Lower lobe of right lung (tissue), 2 donors: ENCODE results near the gene ATP10A. TPM values are rescaled to one million over a fixed set of nuclear protein-coding genes. Genes with fewer than 3 reads are reported as not detected.
A peak's percentile ranks its signal among the peaks of the same experiment; 100 is the strongest.

Experiments
- ATAC-seq, 2 donors: fragments of 200-7000 bp; cut with Tn5 transposase; one replicate each; pipeline ENCODE4 v1.9.1; 2020 to 2022; ENCODE audit warnings: mild to moderate bottlenecking in 2 of 2, moderate library complexity in 2 of 2
- DNase-seq: peaks from one replicate; pipeline ENCODE4 v3.0.0-alpha.2; 2020
- H3K27ac ChIP-seq: fragments of 200-600 bp; one replicate; pipeline ENCODE4 v1.8.0; 2022
- H3K27me3 ChIP-seq: fragments of 200-600 bp; one replicate; pipeline ENCODE4 v1.8.0; 2022; ENCODE audit warnings: low read depth
- H3K36me3 ChIP-seq: fragments of 200-600 bp; one replicate; pipeline ENCODE4 v1.8.0; 2022; ENCODE audit warnings: mild to moderate bottlenecking
- H3K4me1 ChIP-seq: fragments of 200-600 bp; one replicate; pipeline ENCODE4 v1.8.0; 2022
- H3K4me3 ChIP-seq: fragments of 200-600 bp; one replicate; pipeline ENCODE4 v1.8.0; 2022; ENCODE audit warnings: mild to moderate bottlenecking
- H3K9me3 ChIP-seq: fragments of 200-600 bp; one replicate; pipeline ENCODE4 v1.8.0; 2022
- CTCF ChIP-seq: fragments of 200-600 bp; IDR thresholded peaks from one replicate; pipeline ENCODE4 v1.8.0; 2022; ENCODE audit warnings: antibody characterized with exemption, mild to moderate bottlenecking
- intact Hi-C: fragments of 100-400 bp; cut with DNase I; formaldehyde crosslinking; loops from one replicate; pipeline ENCODE4 v1.11.0; 2022
- total RNA-seq: library from RNA; stranded (reverse); fragmentation: NEBNext Ultra II Directional; extraction: Animal tissue kit (Norgen Biotek cat#: 25700); gene quantifications from one replicate; pipeline ENCODE4 v1.2.1, GENCODE V29; 2021
- donor health status: DM: no; HTN: yes; CAD: no; lungs with severe emphysema.

Gene ATP10A
- total RNA-seq, 1 donor from 2014 or later, result 43.5 TPM

GRCh38 chr15:25690673-25691543, 172.2 kb downstream of the ATP10A start:
- Histone ChIP-seq H3K4me3 (no peak overlapping the region), H3K27me3 (no peaks in the 10 kb centered on the region), H3K36me3 (peaks cover 26% of the 10 kb centered on the region), H3K9me3 (no peaks in the 10 kb centered on the region), H3K27ac (no peak overlapping the region), H3K4me1 (no peaks in the 10 kb centered on the region)
- intact Hi-C loops, result no loop called here
- DNase-seq (no peak), ATAC-seq (peak; percentile 64 to 68)
- TF ChIP-seq CTCF, result no peak

- H3K27me3 ChIP-seq, result no peaks in the 10 kb centered on the region
- DNase-seq (no peak), ATAC-seq (peak in 1 of 2 donors; percentile 35)
- H3K36me3 ChIP-seq, result peaks cover 21% of the 10 kb centered on the region
- H3K4me1 ChIP-seq, result no peaks in the 10 kb centered on the region
- no peaks in the 10 kb centered on the region for H3K9me3 ChIP-seq
- no peak for TF ChIP-seq CTCF
- H3K4me3 ChIP-seq, result no peak overlapping the region
- H3K27ac ChIP-seq, result no peak overlapping the region
- intact Hi-C loops, result no loop called here
These were observed 173.5 kb downstream of the ATP10A start for GRCh38 chr15:25689592-25689991.

GRCh38 chr15:25688166-25688565, 175.0 kb downstream of the ATP10A start:
- Histone ChIP-seq H3K4me1 (no peaks in the 10 kb centered on the region), H3K27ac (no peak overlapping the region), H3K9me3 (no peaks in the 10 kb centered on the region), H3K36me3 (peaks cover 7% of the 10 kb centered on the region), H3K27me3 (no peaks in the 10 kb centered on the region), H3K4me3 (no peak overlapping the region)
- no peak for ATAC-seq
- TF ChIP-seq CTCF, result no peak
- DNase-seq, result no peak
- intact Hi-C loops, result no loop called here

- no peaks in the 10 kb centered on the region for H3K9me3 ChIP-seq
- H3K27me3 ChIP-seq, result no peaks in the 10 kb centered on the region
- H3K36me3 ChIP-seq, result peaks cover 7% of the 10 kb centered on the region
- ATAC-seq (no peak), DNase-seq (no peak)
- H3K4me1 ChIP-seq, result no peaks in the 10 kb centered on the region
- no peak overlapping the region for H3K27ac ChIP-seq
- intact Hi-C loops, result no loop called here
- no peak for TF ChIP-seq CTCF
- no peak overlapping the region for H3K4me3 ChIP-seq
These were observed 175.4 kb downstream of the ATP10A start for GRCh38 chr15:25687689-25688088.

- ATAC-seq (no peak), DNase-seq (no peak)
- H3K27ac ChIP-seq, result no peak overlapping the region
- no peak for TF ChIP-seq CTCF
- H3K4me1 ChIP-seq, result no peaks in the 10 kb centered on the region
- H3K27me3 ChIP-seq, result no peaks in the 10 kb centered on the region
- no peaks in the 10 kb centered on the region for H3K9me3 ChIP-seq
- peaks cover 6% of the 10 kb centered on the region for H3K36me3 ChIP-seq
- intact Hi-C loops, result no loop called here
- no peak overlapping the region for H3K4me3 ChIP-seq
These were observed 175.9 kb downstream of the ATP10A start for GRCh38 chr15:25687276-25687675.
